ENCODE measurements around the gene COL10A1.

COL10A1 gene

DNA sequence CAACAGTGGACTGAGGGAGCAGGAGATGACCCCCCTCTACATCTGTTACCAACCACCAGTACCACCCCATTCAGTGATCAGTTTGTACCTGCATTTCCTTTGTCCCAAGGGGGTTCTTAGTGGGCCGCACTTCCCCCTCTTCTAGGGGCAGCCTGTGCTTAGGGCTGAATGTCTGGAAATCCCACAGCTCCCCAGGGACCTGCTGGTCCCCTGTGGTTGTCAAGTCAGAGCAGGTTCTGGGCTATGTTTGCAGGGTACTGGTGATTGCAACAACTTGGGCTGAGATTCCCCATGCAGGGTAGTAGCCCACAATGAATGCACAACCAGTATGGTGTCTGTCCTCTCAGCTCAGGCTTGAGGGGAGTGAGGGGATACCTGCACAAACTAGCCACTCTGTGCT lies 39.7 kb upstream of the COL10A1 start:
- FAIRE-seq (no peak), DNase-seq (ENCODE audit: insufficient read length, low spot score) (no peak)
- TF ChIP-seq, protein P1, sequence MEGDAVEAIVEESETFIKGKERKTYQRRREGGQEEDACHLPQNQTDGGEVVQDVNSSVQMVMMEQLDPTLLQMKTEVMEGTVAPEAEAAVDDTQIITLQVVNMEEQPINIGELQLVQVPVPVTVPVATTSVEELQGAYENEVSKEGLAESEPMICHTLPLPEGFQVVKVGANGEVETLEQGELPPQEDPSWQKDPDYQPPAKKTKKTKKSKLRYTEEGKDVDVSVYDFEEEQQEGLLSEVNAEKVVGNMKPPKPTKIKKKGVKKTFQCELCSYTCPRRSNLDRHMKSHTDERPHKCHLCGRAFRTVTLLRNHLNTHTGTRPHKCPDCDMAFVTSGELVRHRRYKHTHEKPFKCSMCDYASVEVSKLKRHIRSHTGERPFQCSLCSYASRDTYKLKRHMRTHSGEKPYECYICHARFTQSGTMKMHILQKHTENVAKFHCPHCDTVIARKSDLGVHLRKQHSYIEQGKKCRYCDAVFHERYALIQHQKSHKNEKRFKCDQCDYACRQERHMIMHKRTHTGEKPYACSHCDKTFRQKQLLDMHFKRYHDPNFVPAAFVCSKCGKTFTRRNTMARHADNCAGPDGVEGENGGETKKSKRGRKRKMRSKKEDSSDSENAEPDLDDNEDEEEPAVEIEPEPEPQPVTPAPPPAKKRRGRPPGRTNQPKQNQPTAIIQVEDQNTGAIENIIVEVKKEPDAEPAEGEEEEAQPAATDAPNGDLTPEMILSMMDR (IDR thresholded peaks at IDR 0.05; ENCODE audit: insufficient read depth, missing control alignments) = no peak

DNA sequence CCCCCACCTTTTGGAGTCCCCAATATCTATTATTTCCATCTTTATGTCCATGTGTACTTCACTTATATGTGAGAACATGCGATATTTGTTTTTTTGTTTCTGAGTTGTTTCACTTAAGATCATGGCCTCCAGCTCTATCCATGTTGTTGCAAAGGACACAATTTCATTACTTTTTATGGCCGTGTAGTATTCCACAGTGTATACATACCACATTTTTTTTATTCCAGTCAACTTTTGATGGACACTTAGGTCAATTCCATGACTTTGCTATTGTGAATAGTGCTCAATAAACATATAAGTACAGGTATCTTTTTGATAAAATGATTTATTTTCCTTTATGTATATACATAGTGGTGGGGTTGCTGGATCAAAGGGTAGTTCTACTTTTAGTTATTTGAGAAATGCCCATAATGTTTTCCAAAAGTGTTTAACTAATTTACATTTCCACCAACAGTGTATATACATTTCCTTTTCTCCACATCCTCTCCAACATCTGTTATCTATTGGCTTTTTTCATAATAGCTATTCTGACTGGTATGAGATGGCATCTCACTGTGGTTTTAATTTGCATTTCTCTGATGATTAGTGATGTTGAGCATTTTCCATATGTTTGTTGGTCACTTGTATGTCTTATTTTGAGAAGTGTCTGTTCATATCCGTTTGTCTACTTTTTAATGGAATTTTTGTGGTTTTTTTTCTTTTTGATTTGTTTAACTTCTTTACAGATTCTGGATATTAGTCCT lies 34.0 kb upstream of the COL10A1 start:
- TF ChIP-seq, protein P1 (IDR thresholded peaks at IDR 0.05; ENCODE audit: insufficient read depth, missing control alignments) = no peak
- DNase-seq (ENCODE audit: insufficient read length, low spot score) (no peak), FAIRE-seq (no peak)

DNA sequence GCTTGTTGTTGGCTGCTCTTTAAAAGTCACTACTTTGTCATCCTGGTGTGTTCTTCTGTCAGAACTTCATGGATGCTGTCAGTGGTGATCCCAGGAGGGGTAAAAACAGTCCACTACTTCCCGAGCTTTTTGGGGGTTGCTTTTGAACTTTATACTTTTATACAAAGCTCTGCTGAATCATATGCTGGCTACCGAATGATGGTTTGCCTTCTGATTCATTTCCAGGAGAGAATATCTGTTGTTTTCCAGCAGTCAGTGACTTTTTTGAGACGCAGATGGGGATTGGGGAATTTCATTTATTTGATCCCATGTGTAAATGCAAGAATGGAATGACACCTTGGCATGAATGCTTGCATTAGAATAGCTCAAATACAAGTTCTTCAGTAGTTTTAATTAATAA lies 32.7 kb upstream of the COL10A1 start:
- FAIRE-seq (no peak), DNase-seq (ENCODE audit: insufficient read length, low spot score) (no peak)
- TF ChIP-seq, protein P1 (IDR thresholded peaks at IDR 0.05; ENCODE audit: insufficient read depth, missing control alignments) = no peak

DNA sequence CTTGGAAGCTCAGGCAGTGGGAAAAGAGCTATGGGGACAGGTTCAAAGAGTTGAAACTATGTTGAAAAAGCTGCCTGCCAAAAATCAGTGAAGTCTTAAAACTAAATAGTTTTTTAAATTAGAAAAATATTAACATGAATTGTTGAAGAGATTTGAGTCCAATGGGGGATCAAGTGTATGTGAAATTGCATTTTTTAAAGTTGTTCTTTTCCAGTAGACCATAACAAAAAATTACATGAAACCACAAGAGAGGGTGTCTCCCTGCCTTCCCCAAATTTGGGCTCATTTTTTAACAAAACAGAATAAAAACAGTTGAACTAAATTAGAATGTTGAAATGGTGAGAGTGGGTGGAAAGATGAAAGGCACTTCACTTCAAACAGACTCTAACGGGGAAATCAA lies 31.5 kb upstream of the COL10A1 start:
- no peak for DNase-seq (ENCODE audit: insufficient read length, low spot score)
- FAIRE-seq = no peak
- TF ChIP-seq, protein P1 (IDR thresholded peaks at IDR 0.05; ENCODE audit: insufficient read depth, missing control alignments) = no peak

DNA sequence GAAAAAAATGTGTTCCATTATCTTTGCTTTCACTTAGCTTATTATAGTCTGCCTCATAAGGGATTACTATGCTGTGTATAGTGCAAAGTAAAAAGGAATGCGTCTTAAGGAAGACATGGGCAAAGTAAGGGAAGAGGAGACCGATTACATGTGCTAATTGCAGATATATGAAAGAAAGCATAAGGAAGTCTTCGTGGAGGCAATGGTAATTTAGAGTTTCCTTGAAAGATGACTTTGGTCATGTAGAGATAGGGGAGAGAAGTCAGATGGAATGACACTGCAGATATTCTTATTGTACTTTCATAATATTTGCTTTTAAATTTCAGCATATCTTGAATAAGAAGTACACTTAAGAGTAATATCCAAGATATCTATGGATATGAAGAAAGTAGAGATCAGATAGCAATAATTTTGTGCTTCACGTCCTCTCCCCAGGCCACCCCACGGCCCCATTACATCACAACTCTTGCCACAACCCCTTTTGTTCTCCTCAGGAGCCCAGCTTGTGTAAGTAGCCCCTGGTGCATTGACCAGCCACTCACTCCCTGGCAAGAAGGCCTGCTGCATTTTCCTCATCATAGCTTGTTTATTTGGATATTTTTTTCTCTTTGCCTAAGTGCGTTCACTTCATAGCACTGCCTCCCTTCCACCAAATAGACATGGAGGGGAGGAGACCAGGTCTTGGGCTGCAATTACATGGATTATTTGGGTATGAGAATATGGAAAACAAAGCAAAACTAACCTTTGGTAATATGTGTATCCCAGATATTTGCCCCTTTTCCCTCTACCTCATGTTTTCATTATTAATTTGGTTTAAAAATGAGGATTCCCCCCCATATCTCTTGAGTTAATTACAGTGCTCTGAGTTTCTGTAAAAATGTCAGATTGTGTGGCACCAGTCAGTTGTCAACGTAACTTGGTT lies 30.7 kb upstream of the COL10A1 start:
- TF ChIP-seq, protein P1 (IDR thresholded peaks at IDR 0.05; ENCODE audit: insufficient read depth, missing control alignments) = no peak
- DNase-seq (ENCODE audit: insufficient read length, low spot score) = no peak
- FAIRE-seq = no peak

DNA sequence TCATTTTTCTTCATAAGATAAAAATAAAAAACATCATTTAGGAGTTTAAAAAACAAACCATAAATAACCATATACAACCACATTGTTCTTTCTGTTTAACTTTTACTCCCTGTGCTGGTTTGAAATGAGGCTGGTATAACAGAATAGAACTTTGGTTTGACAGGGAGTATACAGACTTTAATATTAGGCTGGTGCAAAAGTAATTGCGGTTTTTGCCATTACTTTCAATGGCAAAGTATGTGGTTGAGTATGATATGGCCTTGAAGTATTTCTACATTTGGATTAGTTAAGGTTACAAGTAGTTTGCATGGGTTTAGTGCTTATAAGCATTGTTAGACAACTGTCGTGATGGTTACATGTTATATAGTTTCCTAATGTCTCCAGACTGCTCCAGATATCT lies 29.0 kb upstream of the COL10A1 start:
- TF ChIP-seq, protein P1 (IDR thresholded peaks at IDR 0.05; ENCODE audit: insufficient read depth, missing control alignments) = no peak
- FAIRE-seq = no peak
- no peak for DNase-seq (ENCODE audit: insufficient read length, low spot score)
